Activated CD4-positive, alpha-beta memory T cell treated with anti-CD3 and anti-CD28 coated beads for 36 hours (primary cell): Measurements from ENCODE around the gene NEGR1. TPM values are rescaled to one million over a fixed set of nuclear protein-coding genes. Genes with fewer than 3 reads are reported as not detected.

ENCODE experiments used
- CTCF ChIA-PET: fragments of 350-600 bp; sonication (Branson Sonifier 250); formaldehyde crosslinking; loops from one replicate; lab custom pipeline; 2021; ENCODE audit warnings: antibody characterized with exemption, inconsistent platforms; lab: Charles Lee
- POLR2A ChIA-PET: fragments of 350-600 bp; sonication (Branson Sonifier 250); formaldehyde crosslinking; loops from one replicate; lab custom pipeline; 2021; ENCODE audit warnings: antibody characterized with exemption; lab: Charles Lee
- DNase-seq: peaks from one replicate; pipeline ENCODE4 v3.0.0-alpha.2; 2020
- H3K27ac Mint-ChIP-seq: one replicate; pipeline ENCODE4 v1.8.0; 2021; ENCODE audit warnings: mixed read lengths
- H3K27me3 Mint-ChIP-seq: one replicate; pipeline ENCODE4 v1.8.0; 2021; ENCODE audit warnings: mixed read lengths
- H3K36me3 Mint-ChIP-seq: one replicate; pipeline ENCODE4 v1.8.0; 2021; ENCODE audit warnings: mixed read lengths
- H3K4me1 Mint-ChIP-seq: one replicate; pipeline ENCODE4 v1.8.0; 2021; ENCODE audit warnings: low read depth, mixed read lengths
- H3K4me3 Mint-ChIP-seq: one replicate; pipeline ENCODE4 v1.8.0; 2021; ENCODE audit warnings: mild to moderate bottlenecking, mixed read lengths
- H3K9me3 Mint-ChIP-seq: one replicate; pipeline ENCODE4 v1.8.0; 2021; ENCODE audit warnings: mixed read lengths
- intact Hi-C: fragments of 100-400 bp; cut with micrococcal nuclease; formaldehyde crosslinking; loops from one replicate; pipeline ENCODE4 v1.15.1; 2023
- total RNA-seq, 2 experiments: library from RNA; stranded (reverse); gene quantifications; one replicate each; pipeline ENCODE4 v1.2.3, GENCODE V29; 2021

Gene NEGR1
- total RNA-seq, 2 experiments from 2014 or later, result not detected

DNA sequence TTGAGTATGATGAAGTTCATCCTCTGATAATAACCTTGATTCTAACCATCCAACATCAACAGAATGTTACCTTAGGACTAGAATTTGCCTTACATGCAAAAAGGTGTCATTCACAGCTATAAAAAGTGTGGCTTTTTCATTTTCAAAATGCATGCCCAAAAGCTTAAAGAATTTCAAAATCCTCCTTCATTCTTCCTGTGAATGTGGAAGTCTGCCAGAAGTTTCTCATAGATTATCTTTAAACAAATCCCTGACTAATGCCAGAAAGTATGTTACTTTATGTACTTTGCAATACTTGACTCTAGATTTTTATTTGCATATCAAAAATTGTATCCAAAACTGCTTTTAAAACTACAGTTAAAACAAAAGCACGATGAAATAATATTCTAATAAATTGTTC, 930.9 kb downstream of the NEGR1 start:
- CTCF ChIA-PET, result no interaction called here
- POLR2A ChIA-PET, result no interaction called here
- no peak for DNase-seq
- H3K4me1 Mint-ChIP-seq, result no peaks in the 10 kb centered on the region
- no peaks in the 10 kb centered on the region for H3K36me3 Mint-ChIP-seq
- no peak overlapping the region for H3K4me3 Mint-ChIP-seq
- intact Hi-C loops, result no loop called here
- H3K27ac Mint-ChIP-seq, result no peak overlapping the region
- no peaks in the 10 kb centered on the region for H3K27me3 Mint-ChIP-seq
- peaks cover 16% of the 10 kb centered on the region for H3K9me3 Mint-ChIP-seq

GRCh38 chr1:71350805-71351204, 931.5 kb downstream of the NEGR1 start:
- H3K36me3 Mint-ChIP-seq, result no peaks in the 10 kb centered on the region
- H3K4me1 Mint-ChIP-seq, result no peaks in the 10 kb centered on the region
- H3K27ac Mint-ChIP-seq, result no peak overlapping the region
- no peak overlapping the region for H3K4me3 Mint-ChIP-seq
- CTCF ChIA-PET, result no interaction called here
- no peak for DNase-seq
- H3K27me3 Mint-ChIP-seq, result no peaks in the 10 kb centered on the region
- H3K9me3 Mint-ChIP-seq, result peaks cover 12% of the 10 kb centered on the region
- intact Hi-C loops, result no loop called here
- POLR2A ChIA-PET, result no interaction called here

- intact Hi-C loops, result no loop called here
- Mint-ChIP-seq H3K36me3 (no peaks in the 10 kb centered on the region), H3K4me1 (no peaks in the 10 kb centered on the region), H3K9me3 (peaks cover 15% of the 10 kb centered on the region), H3K4me3 (no peak overlapping the region), H3K27me3 (no peaks in the 10 kb centered on the region), H3K27ac (no peak overlapping the region)
- ChIA-PET POLR2A (no interaction called here), CTCF (no interaction called here)
- no peak for DNase-seq
These were observed 932.0 kb downstream of the NEGR1 start for GRCh38 chr1:71350330-71350729.
